GM15510 (cell line): ENCODE measurements around the gene NT5C.

Experiments used
- POLR2A ChIP-seq: IDR thresholded peaks from 3 replicates; pipeline ENCODE4 v1.6.1; 2011; ENCODE audit warnings: borderline replicate concordance; ENCODE audit not compliant: insufficient read length; ENCODE audit errors: extremely low read depth

Gene NT5C

DNA sequence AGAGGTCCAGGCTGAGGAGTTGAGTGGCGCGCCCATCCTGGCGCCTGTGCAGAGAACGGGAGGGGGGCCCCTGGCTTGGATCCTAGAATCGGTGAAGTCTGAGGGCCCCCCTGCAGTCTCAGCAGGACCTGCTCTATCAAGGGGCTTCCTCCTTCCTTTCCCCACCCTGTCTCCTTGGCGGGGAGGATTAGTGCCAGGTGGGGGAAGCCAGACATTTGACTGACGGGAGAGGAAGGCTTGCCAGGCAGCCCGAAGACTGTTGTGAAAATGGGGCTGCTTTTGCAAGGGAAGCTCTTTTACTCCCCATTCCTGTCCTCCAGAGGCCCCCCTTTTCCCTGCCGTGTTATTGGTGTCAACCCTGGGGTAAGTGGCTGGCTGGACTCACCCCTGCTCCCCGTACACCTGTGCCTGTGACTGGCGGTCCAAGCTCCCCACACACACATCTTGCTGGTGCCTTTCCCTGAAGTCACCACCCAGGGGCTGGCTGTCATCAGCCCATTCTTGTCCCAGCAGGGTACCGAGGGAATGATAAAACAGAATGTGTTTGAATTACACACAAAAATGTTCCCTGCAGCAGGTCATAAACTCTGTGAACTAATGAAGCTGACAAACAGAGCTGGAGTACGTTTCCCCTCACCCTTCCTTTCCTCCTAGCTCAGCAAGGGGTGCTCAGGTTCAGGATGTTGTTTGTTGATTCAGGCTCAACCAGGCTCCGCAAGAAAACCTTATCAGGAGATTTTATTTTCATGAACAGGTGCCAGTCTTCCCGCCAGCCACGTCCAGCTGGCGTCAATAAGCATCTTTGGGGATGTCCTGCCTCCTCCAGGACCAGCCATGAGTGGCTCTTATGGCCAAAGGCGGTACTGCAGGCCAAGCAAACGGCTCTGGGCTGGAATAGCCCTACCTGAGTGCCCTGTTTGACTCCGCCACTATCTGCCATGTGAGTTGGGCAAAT lies 26.1 kb downstream of the NT5C start:
- no peak for TF ChIP-seq POLR2A

DNA sequence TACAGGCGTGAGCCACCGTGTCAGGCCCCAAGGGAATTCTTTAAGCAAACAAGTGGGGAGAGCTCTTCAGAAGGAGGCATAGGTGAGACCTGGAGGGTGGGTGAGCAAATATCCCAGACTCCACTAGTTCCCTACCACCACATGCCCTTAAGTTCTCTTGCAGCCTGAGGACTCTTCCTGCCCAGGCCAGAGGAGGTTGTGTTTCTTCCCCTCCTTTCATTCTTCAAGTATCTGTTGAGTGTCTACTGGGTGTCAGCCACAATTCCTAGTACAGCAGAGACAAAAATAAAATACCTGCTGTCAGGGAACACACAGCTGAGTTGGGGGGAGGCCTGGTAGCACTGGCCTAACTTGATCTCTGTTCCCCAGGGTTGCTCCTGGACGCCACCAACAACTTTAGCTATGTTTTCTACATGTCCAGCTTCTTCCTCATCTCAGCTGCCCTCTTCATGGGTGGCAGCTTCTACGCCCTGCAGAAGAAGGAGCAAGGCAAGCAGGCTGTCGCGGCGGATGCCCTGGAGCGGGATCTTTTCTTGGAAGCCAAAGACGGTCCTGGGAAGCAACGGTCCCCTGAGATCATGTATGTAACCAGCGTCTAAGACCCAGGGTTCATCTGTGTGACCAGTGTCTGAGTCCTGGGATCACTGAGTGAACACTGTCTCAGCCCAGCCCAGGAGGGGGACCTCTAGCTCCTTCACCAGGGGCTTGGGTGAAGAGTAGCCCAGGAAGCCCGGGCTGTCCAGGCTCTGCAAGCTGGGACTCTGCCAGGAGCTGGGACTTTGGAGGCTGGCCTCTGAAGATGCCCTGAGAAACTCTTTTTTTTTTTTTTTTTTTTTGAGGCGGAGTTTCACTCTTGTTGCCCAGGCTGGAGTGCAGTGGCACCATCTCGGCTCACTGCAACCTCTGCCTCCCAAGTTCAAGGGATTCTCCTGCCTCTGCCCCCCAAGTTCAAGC lies 27.7 kb downstream of the NT5C start:
- no peak for TF ChIP-seq POLR2A

DNA sequence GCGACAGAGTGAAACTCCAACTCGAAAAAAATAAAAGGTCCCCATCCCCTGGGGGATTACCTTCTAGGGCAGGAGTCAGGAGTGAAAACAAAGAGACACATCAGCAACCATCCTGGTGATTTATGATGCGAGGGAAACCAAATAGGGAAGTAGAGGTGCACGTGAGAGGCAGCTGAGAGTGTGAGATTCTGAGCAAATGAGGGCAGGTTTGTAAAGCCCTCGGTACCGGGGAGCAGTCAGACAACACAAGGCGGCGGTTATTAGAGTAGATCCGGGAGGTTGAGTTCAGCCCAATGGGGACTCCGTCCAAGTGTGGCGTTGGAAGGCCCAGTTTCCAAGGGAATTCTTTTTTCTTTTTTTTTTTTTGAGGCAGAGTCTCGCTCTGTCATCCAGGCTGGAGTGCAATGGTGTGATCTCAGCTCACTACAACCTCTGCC lies 29.1 kb downstream of the NT5C start:
- no peak for TF ChIP-seq POLR2A

DNA sequence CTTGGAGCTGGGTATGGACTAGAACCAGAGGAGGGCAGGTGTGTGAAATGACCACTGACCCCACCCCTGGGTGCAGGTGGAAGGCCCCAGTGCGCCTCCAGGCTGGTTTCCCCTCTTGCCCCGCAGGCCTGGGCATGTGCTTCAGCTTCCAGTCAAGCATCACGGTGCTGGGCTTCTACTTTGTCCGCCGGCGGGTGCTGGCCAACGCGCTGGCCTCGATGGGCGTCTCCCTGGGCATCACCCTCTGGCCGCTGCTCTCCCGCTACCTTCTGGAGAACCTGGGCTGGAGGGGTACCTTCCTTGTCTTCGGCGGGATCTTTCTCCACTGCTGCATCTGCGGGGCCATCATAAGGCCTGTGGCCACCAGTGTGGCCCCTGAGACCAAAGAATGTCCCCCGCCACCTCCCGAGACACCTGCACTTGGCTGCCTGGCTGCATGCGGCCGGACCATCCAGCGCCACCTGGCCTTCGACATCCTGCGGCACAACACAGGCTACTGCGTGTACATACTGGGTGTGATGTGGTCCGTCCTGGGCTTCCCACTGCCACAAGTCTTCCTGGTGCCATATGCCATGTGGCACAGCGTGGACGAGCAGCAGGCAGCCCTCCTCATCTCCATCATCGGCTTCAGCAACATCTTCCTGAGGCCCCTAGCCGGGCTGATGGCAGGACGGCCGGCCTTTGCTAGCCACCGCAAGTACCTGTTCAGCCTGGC lies 31.5 kb downstream of the NT5C start:
- TF ChIP-seq POLR2A = no peak

DNA sequence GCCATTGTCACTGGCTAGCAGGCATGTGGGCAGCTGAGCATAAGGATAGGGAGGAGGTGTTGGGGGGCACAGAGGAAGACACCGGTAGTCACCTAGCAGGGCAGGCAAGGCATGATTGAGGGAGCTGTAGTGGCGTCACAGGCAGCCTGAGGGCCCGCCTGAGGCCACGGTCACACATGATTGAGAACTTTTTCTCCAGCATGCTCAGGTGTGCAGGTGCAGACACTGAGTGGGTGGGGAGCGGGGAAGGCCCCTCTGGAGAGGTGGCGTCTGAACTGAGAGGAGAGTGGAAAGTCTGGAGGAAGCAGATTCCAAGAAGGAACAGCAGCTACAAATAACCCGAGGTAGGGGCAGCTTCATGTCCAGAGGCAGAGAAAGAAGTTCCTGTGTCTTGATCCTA lies 32.7 kb downstream of the NT5C start:
- no peak for TF ChIP-seq POLR2A

DNA sequence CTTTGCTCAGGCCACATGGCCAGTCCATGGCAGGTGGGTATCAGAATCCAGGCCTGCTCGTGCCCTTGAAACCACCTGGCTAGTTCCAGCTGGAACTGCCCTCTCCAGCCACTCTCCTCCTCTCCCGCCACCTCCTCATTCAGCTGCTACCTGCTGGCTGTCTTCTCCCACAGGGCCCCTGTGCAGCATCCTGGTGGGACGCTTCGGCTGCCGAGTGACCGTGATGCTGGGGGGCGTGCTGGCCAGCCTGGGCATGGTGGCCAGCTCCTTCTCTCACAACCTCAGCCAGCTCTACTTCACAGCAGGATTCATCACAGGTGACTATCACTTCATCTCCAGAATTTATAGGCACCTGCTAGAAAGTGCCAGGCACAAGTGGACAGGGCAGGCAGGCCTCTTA lies 33.7 kb downstream of the NT5C start:
- no peak for TF ChIP-seq POLR2A

DNA sequence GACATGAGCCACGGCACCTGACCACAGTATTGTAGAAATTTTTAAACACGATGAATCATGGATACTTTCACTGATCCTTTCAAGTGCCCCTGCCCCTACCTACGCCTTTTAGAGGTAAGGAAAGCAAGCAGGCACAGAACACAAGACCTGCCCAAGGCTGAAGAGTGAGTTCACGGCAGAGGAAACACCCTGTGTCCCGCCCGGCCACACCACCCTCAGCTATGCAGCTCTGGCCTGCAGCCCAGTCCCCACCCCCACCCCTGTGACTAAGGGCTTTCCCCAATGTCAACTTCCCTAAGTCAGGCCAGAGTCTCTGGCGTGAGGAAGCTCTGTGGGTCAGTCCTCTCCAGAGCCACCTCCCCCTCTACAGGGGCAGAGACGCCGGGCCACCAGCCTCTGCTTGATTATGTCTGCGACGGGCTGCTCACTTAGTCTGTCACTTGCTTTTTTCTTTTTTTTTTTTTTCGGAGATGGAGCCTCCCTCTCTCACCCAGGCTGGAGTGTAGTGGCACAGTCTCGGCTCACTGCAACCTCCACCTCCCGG lies 35.4 kb downstream of the NT5C start:
- no peak for TF ChIP-seq POLR2A

DNA sequence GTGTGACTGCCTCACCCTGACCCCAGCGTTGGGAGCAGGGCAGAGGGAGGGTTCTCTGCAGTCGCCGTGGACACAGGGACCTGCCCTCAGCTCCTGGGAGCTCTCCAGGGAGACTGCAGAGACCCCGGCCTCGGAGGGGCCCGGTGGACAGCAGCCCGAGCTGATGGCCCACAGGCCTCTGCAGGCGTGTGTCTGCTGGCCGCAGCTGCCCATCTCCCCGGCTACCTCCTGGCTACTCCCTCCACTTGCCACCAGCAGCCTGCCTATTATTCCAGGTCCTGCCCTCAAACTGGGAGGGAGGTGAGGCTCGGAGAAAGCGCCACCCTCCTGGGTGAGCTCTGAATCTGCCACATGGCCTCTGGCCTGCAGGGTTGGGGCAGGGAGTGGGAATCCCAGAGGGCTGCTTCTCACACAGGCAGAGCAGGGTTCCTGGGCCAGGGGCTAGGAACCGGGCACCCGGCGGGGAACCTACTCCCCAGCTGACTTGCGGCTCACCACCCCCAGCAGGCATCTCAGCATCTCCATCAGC lies 36.6 kb downstream of the NT5C start:
- TF ChIP-seq POLR2A = no peak

DNA sequence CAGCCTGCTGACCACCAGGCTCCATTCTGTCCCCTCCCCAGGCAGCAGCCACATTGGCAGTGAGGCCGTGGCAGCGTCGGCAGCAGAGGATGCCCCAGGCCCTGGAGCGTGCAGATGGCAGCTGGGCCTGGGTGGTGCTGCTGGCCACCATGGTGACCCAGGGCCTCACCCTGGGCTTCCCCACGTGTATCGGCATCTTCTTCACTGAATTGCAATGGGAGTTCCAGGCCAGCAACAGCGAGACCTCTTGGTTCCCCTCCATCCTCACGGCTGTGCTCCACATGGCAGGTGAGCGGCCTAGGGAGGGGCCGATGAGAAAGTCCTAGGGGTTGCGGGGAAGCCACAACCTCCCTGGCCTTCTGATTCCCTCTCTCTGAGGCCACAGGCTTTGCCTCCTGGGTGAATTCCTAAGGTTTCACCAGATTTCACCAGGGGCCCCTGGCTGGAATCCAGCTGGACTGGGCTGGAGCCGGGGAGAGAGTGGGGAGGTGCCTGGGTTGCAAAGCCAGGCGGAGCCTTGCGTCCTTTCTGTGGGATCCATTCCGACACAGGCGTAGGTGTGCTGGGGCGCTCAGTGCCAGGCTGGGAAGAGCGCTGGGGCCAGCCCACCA lies 37.9 kb downstream of the NT5C start:
- no peak for TF ChIP-seq POLR2A

DNA sequence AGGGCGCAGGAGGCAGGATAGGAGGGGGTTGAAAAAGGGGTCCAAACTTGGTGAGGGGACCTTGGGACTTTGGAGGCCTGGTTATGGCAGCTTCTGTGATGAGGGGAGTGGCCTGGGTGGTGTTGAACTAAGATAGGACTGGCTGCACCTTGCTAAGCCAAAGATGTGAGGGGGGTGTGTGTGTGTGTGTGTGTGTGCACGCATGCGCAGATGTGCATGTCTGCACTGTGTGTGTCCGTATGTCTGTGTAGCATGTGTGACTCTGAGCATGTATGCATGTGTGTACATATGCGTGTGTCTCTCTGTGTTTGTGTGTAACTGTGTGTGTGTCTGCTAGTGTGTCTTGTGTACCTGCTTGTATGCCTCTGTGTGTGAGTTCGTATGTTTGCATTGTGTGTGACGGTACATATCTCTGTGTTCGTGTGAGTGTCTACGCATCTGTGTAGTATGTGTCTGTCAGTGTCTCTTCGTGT lies 39.7 kb downstream of the NT5C start:
- TF ChIP-seq POLR2A = no peak

DNA sequence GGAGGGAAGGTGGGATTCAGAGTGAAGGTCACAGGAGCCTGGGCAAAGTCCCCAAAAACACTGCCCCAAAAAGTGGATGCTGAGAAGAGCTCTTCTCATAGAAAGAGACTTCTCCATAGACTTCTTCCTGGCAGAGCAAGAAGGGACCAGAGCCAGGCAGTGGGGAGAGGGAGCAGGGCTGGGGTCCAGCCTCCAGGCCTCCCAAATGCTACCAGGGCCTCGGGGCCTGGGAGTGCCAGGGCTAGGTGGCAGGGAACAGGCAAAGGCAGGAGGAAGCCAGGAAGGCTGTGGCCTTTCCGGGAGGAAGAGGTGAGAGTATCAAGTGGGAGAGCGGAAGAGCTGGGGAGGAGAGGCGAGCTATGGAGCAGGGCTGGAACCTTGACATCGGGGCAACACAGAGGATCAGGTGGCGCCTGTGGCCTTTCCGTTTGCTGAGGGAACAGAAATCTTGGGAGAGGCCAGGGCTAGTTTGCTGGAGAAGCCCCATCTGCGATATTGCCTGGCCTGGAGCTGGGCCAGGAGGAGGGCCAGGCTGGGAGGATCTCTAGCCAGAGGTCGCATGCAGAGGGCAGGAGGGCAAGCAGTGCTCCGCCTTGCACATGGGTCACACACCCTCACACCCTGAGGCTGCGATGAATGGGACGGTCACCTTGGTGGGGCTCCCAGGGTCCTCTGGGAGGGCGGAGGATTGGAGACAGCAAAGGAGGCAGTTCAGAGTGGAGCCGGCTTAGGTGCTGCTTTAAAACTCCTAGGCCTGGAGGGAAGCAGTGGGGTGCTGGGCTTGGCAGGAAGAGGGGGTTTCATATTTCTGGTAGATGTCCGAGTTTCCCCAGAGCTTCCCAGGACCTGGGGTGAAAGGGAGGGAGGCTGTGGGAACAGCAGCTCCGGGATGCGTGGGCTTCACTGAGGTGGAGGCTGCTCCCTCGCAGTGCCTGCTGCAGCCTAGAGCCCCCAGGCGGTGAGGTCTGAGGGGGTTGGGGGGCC lies 40.4 kb downstream of the NT5C start:
- TF ChIP-seq POLR2A = no peak
